Measurements from ENCODE around the gene SEMA4D. TPM values are rescaled to one million over a fixed set of nuclear protein-coding genes. Genes with fewer than 3 reads are reported as not detected.

The SEMA4D gene
- total and polyA plus RNA-seq, 2 of the 13 experiments (the other 11 are each of a cell fraction or from before 2014, with no cell fraction given) = 0.13 to 0.16 TPM

- H3K9me3 ChIP-seq (ENCODE audit: low read length) = no peaks in the 10 kb centered on the region
- no peak overlapping the region for H3K9ac ChIP-seq (ENCODE audit: insufficient read depth, low read depth, low read length)
- no peak overlapping the region for H3K4me3 ChIP-seq (replicated peaks in 1 of 3; ENCODE audit: insufficient read depth in 1 of 3, low read depth in 2 of 3, low read length in 3 of 3)
- peaks cover 13 to 50% of the 10 kb centered on the region in 2 experiments for H3K36me3 ChIP-seq (replicated peaks in 1 of 2; ENCODE audit: control insufficient read depth in 1 of 2, insufficient read depth in 2 of 2, low read length in 2 of 2)
- H3K79me2 ChIP-seq (ENCODE audit: insufficient read depth, low read length) = no peaks in the 10 kb centered on the region
- ATAC-seq (no peak), FAIRE-seq (no peak), DNase-seq (ENCODE audit: low spot score) (no peak)
- no peak overlapping the region for H3K4me2 ChIP-seq (ENCODE audit: low read depth, low read length)
- no peak overlapping the region for H2AFZ ChIP-seq (ENCODE audit: low read length)
- H3K27me3 ChIP-seq (ENCODE audit: control insufficient read depth in 1 of 2, insufficient read depth in 2 of 2, low read length in 2 of 2) = no peaks in the 10 kb centered on the region
- WGBS (ENCODE audit: low lambda C conversion rate) = 100% methylated on average over 4 of the region's 4 CpGs
- BruUV-seq (replicated peaks) = TSS peak; percentile 35
- in situ Hi-C loops (cut with HindIII; ENCODE audit: extremely low pct_ligation_motif_present, low pct_unique_long_range_greater_than_20kb) = no loop called here
- POLR2A ChIA-PET = interaction anchor here (2.8 kb wide), 1 partner anchor 41 kb away, joined by 17 read pairs; the partner anchor contains the start of gene SECISBP2
- no peak overlapping the region for H3K27ac ChIP-seq (ENCODE audit: extremely low read length, insufficient read depth, low read length)
- TF ChIP-seq RFX5 (IDR thresholded peaks at IDR 0.05; ENCODE audit: low read depth, low read length) (peak; percentile 96), RFXAP (CRISPR knock-in tag; IDR thresholded peaks at IDR 0.05; ENCODE audit: borderline replicate concordance) (peak; percentile 65; the same call in 1 of the 2 replicates), SP5 (CRISPR knock-in tag; IDR thresholded peaks at IDR 0.05; ENCODE audit: borderline replicate concordance, low read depth) (no peak)
- CTCF ChIA-PET (ENCODE audit: low intra/inter-chr PET ratio, low total read pairs) = no interaction called here
- peaks cover 71% of the 10 kb centered on the region for H3K4me1 ChIP-seq (ENCODE audit: insufficient read depth, low read length)
- intact Hi-C loops (cut with micrococcal nuclease; ENCODE audit: unreplicated experiment) = loop anchor here (5.0 kb wide), 1 partner anchor 198 kb away; no protein-coding TSS in a partner anchor
- H4K20me1 ChIP-seq (ENCODE audit: insufficient read depth, low read length) = no peaks in the 10 kb centered on the region
Observed at GRCh38 chr9:89358985-89359384, 138.9 kb downstream of the SEMA4D start.

GRCh38 chr9:89358376-89358916 is 139.5 kb downstream of the SEMA4D start:
- H3K27me3 ChIP-seq (ENCODE audit: control insufficient read depth in 1 of 2, insufficient read depth in 2 of 2, low read length in 2 of 2) = no peaks in the 10 kb centered on the region
- H2AFZ ChIP-seq (ENCODE audit: low read length) = no peak overlapping the region
- TF ChIP-seq AHDC1 (CRISPR knock-in tag; IDR thresholded peaks at IDR 0.05; ENCODE audit: borderline replicate concordance) (no peak), FOXP1 (IDR thresholded peaks at IDR 0.05) (no peak), FOXP1 (CRISPR knock-in tag; IDR thresholded peaks at IDR 0.05) (no peak), SRY (CRISPR knock-in tag; IDR thresholded peaks at IDR 0.05) (no peak), ZSCAN22 (CRISPR knock-in tag; IDR thresholded peaks at IDR 0.05) (no peak), ZNF335 (CRISPR knock-in tag; IDR thresholded peaks at IDR 0.05) (no peak), CBX1 (IDR thresholded peaks at IDR 0.05; ENCODE audit: low read depth) (no peak)
- TF ChIP-seq, protein P1, sequence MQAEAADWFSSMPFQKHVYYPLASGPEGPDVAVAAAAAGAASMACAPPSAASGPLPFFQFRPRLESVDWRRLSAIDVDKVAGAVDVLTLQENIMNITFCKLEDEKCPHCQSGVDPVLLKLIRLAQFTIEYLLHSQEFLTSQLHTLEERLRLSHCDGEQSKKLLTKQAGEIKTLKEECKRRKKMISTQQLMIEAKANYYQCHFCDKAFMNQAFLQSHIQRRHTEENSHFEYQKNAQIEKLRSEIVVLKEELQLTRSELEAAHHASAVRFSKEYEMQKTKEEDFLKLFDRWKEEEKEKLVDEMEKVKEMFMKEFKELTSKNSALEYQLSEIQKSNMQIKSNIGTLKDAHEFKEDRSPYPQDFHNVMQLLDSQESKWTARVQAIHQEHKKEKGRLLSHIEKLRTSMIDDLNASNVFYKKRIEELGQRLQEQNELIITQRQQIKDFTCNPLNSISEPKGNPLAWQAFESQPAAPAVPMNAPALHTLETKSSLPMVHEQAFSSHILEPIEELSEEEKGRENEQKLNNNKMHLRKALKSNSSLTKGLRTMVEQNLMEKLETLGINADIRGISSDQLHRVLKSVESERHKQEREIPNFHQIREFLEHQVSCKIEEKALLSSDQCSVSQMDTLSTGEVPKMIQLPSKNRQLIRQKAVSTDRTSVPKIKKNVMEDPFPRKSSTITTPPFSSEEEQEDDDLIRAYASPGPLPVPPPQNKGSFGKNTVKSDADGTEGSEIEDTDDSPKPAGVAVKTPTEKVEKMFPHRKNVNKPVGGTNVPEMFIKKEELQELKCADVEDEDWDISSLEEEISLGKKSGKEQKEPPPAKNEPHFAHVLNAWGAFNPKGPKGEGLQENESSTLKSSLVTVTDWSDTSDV (CRISPR knock-in tag; IDR thresholded peaks at IDR 0.05) = no peak
- H3K9me3 ChIP-seq (ENCODE audit: low read length) = no peaks in the 10 kb centered on the region
- H3K79me2 ChIP-seq (ENCODE audit: insufficient read depth, low read length) = no peaks in the 10 kb centered on the region
- peaks cover 13 to 50% of the 10 kb centered on the region in 2 experiments for H3K36me3 ChIP-seq (replicated peaks in 1 of 2; ENCODE audit: control insufficient read depth in 1 of 2, insufficient read depth in 2 of 2, low read length in 2 of 2)
- ChIA-PET POLR2A (interaction anchor here (1.2 to 2.8 kb wide), 3 partner anchors 27 to 48 kb away, joined by 3 to 17 read pairs (median 12); partner anchors contain the start of genes CKS2 and SECISBP2), CTCF (ENCODE audit: low intra/inter-chr PET ratio, low total read pairs) (no interaction called here)
- H3K9ac ChIP-seq (ENCODE audit: insufficient read depth, low read depth, low read length) = no peak overlapping the region
- in situ Hi-C loops (cut with HindIII; ENCODE audit: extremely low pct_ligation_motif_present, low pct_unique_long_range_greater_than_20kb) (no loop called here), intact Hi-C loops (cut with micrococcal nuclease; ENCODE audit: unreplicated experiment) (loop anchor here (5.0 kb wide), 1 partner anchor 199 kb away; no protein-coding TSS in a partner anchor)
- H3K4me3 ChIP-seq (replicated peaks in 1 of 3; ENCODE audit: insufficient read depth in 1 of 3, low read depth in 2 of 3, low read length in 3 of 3) = no peak overlapping the region
- ATAC-seq = no peak
- peak overlapping the region; percentile 70 for H3K27ac ChIP-seq (ENCODE audit: extremely low read length, insufficient read depth, low read length)
- H3K4me2 ChIP-seq (ENCODE audit: low read depth, low read length) = no peak overlapping the region
- peaks cover 71% of the 10 kb centered on the region for H3K4me1 ChIP-seq (ENCODE audit: insufficient read depth, low read length)
- WGBS (ENCODE audit: low lambda C conversion rate) = 90% methylated on average over 2 of the region's 3 CpGs
- DNase-seq (ENCODE audit: low spot score) = no peak
- no TSS peak for BruUV-seq (replicated peaks)
- FAIRE-seq = no peak
- no peaks in the 10 kb centered on the region for H4K20me1 ChIP-seq (ENCODE audit: insufficient read depth, low read length)
